GM21447 (cell line): ENCODE measurements around the gene RIPK1.

Experiments used
- ATAC-seq: cut with Tn5 transposase; IDR thresholded peaks from one replicate; pipeline ENCODE4 v1.9.1; 2021; ENCODE audit not compliant: unreplicated experiment

Gene RIPK1

GRCh38 chr6:3079682-3080081 is 11.4 kb downstream of the RIPK1 start:
- no peak for ATAC-seq

GRCh38 chr6:3081960-3082359 is 13.7 kb downstream of the RIPK1 start:
- ATAC-seq = no peak

GRCh38 chr6:3085074-3085473 is 16.8 kb downstream of the RIPK1 start:
- ATAC-seq = no peak

GRCh38 chr6:3086282-3086946 is 18.1 kb downstream of the RIPK1 start:
- no peak for ATAC-seq

GRCh38 chr6:3088446-3088845 is 20.2 kb downstream of the RIPK1 start:
- no peak for ATAC-seq

- ATAC-seq = no peak
These were observed 20.7 kb downstream of the RIPK1 start for GRCh38 chr6:3088968-3089367.

- no peak for ATAC-seq
These were observed 21.7 kb downstream of the RIPK1 start for GRCh38 chr6:3090013-3090412.

GRCh38 chr6:3094815-3095214 is 26.5 kb downstream of the RIPK1 start:
- no peak for ATAC-seq

- no peak for ATAC-seq
These were observed 34.6 kb downstream of the RIPK1 start for GRCh38 chr6:3102875-3103274.

GRCh38 chr6:3108746-3109414 is 40.6 kb downstream of the RIPK1 start:
- ATAC-seq = no peak

GRCh38 chr6:3109761-3110160 is 41.5 kb downstream of the RIPK1 start:
- no peak for ATAC-seq

GRCh38 chr6:3114377-3114776 is 46.1 kb downstream of the RIPK1 start:
- no peak for ATAC-seq

GRCh38 chr6:3117912-3118352 is 49.6 kb downstream of the RIPK1 start:
- no peak for ATAC-seq

GRCh38 chr6:3118353-3119039 is 50.2 kb downstream of the RIPK1 start, which contains the start of gene BPHL:
BPHL (plus strand) TSS chr6:3118711; CDS start chr6:3118741, 30 bp downstream.
- ATAC-seq = peak; percentile 92

GRCh38 chr6:3119040-3119723 is 50.9 kb downstream of the RIPK1 start:
- ATAC-seq = peak; percentile 28

- ATAC-seq = no peak
These were observed 52.4 kb downstream of the RIPK1 start for GRCh38 chr6:3120765-3121089.

- ATAC-seq = no peak
These were observed 54.5 kb downstream of the RIPK1 start for GRCh38 chr6:3122823-3123182.

- no peak for ATAC-seq
These were observed 56.4 kb downstream of the RIPK1 start for GRCh38 chr6:3124667-3125066.

- no peak for ATAC-seq
These were observed 57.5 kb downstream of the RIPK1 start for GRCh38 chr6:3125815-3126214.

- no peak for ATAC-seq
These were observed 60.2 kb downstream of the RIPK1 start for GRCh38 chr6:3128356-3129108.

- ATAC-seq = no peak
These were observed 63.4 kb downstream of the RIPK1 start for GRCh38 chr6:3131695-3132094.
